ENCODE measurements around the gene GABPA.
A peak's percentile ranks its signal among the peaks of the same experiment; 100 is the strongest.

GABPA gene

GRCh38 chr21:25722631-25723030 lies 12.1 kb upstream of the GABPA start:
- H3K4me3 ChIP-seq (replicated peaks in 1 of 2; ENCODE audit: low read depth in 2 of 2, low read length in 2 of 2), result no peak overlapping the region
- TF ChIP-seq, protein P1, sequence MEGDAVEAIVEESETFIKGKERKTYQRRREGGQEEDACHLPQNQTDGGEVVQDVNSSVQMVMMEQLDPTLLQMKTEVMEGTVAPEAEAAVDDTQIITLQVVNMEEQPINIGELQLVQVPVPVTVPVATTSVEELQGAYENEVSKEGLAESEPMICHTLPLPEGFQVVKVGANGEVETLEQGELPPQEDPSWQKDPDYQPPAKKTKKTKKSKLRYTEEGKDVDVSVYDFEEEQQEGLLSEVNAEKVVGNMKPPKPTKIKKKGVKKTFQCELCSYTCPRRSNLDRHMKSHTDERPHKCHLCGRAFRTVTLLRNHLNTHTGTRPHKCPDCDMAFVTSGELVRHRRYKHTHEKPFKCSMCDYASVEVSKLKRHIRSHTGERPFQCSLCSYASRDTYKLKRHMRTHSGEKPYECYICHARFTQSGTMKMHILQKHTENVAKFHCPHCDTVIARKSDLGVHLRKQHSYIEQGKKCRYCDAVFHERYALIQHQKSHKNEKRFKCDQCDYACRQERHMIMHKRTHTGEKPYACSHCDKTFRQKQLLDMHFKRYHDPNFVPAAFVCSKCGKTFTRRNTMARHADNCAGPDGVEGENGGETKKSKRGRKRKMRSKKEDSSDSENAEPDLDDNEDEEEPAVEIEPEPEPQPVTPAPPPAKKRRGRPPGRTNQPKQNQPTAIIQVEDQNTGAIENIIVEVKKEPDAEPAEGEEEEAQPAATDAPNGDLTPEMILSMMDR (IDR thresholded peaks at IDR 0.05; ENCODE audit: low read depth, low read length), result no peak
- DNase-seq (ENCODE audit: low read depth in 2 of 2), result no peak

GRCh38 chr21:25732091-25732760 lies 2.5 kb upstream of the GABPA start:
- no peak for DNase-seq (ENCODE audit: low read depth in 2 of 2)
- no peak overlapping the region for H3K4me3 ChIP-seq (replicated peaks in 1 of 2; ENCODE audit: low read depth in 2 of 2, low read length in 2 of 2)
- TF ChIP-seq, protein P1 (IDR thresholded peaks at IDR 0.05; ENCODE audit: low read depth, low read length), result no peak

DNA sequence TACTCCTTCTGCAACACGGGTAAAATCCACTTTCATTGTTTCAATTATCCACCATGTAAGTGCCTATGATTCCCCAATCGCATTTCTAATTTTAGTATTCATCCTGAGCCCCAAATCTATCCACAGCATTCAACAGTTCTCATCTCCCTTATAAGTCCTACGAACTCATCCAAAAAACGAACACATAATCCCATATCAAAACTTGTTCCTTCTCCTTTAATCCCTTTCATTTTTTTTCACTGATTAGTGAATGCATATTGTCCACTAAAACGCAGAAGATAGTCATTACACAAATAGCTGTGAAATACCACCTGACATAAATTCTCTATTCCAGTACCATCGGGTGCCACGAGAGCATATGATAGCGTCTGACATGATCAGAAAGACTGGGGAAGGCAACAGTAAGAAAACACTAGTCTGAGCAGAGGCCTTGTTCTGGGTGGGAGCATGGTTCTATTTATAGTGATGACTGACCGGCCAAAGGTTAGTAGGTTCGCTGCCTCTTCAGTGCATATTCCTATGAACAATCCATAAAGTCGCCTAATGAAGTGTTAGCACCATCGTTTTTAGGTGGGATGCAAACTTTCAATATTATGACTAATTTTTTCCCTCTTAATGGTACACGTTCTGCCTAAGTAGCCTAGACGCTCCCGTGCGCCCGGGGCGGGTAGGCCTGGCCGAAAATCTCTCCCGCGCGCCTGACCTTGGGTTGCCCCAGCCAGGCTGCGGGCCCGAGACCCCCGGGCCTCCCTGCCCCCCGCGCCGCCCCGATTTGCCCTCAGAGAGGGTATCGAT lies 716 bp upstream of the GABPA start:
- H3K4me3 ChIP-seq (replicated peaks in 1 of 2; ENCODE audit: low read depth in 2 of 2, low read length in 2 of 2), result peak overlapping the region; percentile 91
- DNase-seq (ENCODE audit: low read depth in 2 of 2), result peak; percentile 28 to 50
- TF ChIP-seq, protein P1 (IDR thresholded peaks at IDR 0.05; ENCODE audit: low read depth, low read length), result no peak

GRCh38 chr21:25734654-25734903 lies 193 bp upstream of the GABPA start:
- peak overlapping the region; percentile 91 for H3K4me3 ChIP-seq (replicated peaks in 1 of 2; ENCODE audit: low read depth in 2 of 2, low read length in 2 of 2)
- no peak for DNase-seq (ENCODE audit: low read depth in 2 of 2)
- TF ChIP-seq, protein P1 (IDR thresholded peaks at IDR 0.05; ENCODE audit: low read depth, low read length), result no peak

DNA sequence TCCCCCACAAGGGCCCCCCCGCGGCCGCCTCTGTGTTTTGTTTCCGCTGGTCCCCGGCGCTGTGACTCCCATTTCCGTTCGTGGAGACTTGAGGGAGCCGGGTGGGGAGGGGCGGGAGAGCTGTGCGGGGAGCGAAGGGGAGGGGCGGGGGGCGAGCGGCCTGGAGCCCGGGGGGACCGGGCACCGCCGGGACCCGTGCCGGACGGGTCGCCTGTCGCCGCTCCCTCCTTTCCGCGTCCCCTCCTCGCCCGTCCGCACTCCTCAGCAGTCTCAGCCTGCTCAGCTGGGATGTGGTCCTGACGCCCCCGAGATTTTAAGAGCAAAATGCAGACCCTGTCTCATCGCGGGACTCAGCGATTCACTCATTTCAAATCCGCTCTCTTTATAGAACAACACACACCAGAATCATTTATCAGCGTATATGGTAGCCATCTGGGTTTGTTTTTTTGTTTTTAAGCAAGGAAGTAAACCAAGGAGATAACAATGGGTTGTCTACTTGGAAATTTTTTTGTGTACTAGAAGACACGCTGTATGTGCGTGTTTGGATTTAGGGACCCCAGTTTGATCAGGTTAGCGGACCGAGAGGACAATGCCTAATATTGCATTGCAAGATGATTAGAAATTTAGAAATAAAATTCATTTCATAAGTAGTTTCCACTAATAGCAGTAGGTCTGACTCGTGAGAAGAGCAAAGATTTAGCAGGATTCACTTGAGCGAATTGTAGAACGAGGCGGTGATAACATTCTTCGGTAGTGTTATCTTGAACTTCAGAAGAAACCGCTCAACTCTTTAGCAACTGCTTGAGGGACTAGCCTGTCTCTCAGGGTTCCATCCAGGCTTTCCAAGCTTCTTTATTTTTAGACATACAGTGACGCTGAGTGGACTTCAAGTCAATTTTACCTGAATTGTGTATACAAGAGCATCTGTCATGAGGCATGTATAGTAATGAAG lies 1.1 kb downstream of the GABPA start:
- TF ChIP-seq, protein P1 (IDR thresholded peaks at IDR 0.05; ENCODE audit: low read depth, low read length), result no peak
- peak; percentile 85 to 89 for DNase-seq (ENCODE audit: low read depth in 2 of 2)
- peak overlapping the region; percentile 91 for H3K4me3 ChIP-seq (replicated peaks in 1 of 2; ENCODE audit: low read depth in 2 of 2, low read length in 2 of 2)

- no peak overlapping the region for H3K4me3 ChIP-seq (replicated peaks in 1 of 2; ENCODE audit: low read depth in 2 of 2, low read length in 2 of 2)
- no peak for DNase-seq (ENCODE audit: low read depth in 2 of 2)
- TF ChIP-seq, protein P1 (IDR thresholded peaks at IDR 0.05; ENCODE audit: low read depth, low read length), result no peak
Observed at GRCh38 chr21:25737421-25737820, 2.6 kb downstream of the GABPA start.

Data from cardiac fibroblast (primary cell).